HEK293 (cell line): ENCODE data around the gene YPEL5.

ENCODE experiments used
- CTCF ChIA-PET: fragments of 350-600 bp; formaldehyde crosslinking; extraction: SDS; loops from one replicate; lab custom pipeline; 2021; ENCODE audit warnings: antibody characterized with exemption; lab: Yijun Ruan, JAX
- POLR2A ChIA-PET: fragments of 300-600 bp; formaldehyde crosslinking; extraction: SDS; loops from one replicate; lab custom pipeline; 2020; ENCODE audit warnings: antibody characterized with exemption, inconsistent platforms; lab: Yijun Ruan, JAX
- H3K27ac ChIP-seq: fragments of 200-500 bp; sonication (Bioruptor generic); 2 replicates; pipeline ENCODE4 v1.5.1; 2014; ENCODE audit warnings: low read depth, low read length, control low read depth, inconsistent platforms; ENCODE audit errors: extremely low read depth
- H3K36me3 ChIP-seq, 2 experiments: fragments of 200-500 bp in 1 of 2; sonication (Bioruptor generic) in 1 of 2; 1 replicate in 1 of 2; 2 replicates in 1 of 2; pipeline ENCODE4 v1.5.1; 2014 to 2017; ENCODE audit warnings: inconsistent platforms in 2 of 2, low read length in 2 of 2; ENCODE audit not compliant: control insufficient read depth in 2 of 2, insufficient read depth in 1 of 2
- H3K4me1 ChIP-seq: fragments of 200-500 bp; sonication (Bioruptor generic); 2 replicates; pipeline ENCODE4 v1.5.1; 2014; ENCODE audit warnings: mild to moderate bottlenecking, low read length, inconsistent platforms; ENCODE audit not compliant: control insufficient read depth, insufficient read depth
- H3K4me3 ChIP-seq: 2 replicates; pipeline ENCODE4 v1.5.1; 2011; ENCODE audit warnings: low read depth, mild to moderate bottlenecking, control low read depth, low read length, moderate library complexity
- H3K9me3 ChIP-seq: fragments of 200-500 bp; sonication (Bioruptor generic); 2 replicates; pipeline ENCODE4 v1.5.1; 2014; ENCODE audit warnings: low read depth, low read length, inconsistent platforms; ENCODE audit not compliant: control insufficient read depth, insufficient read depth
- EGR2 ChIP-seq: fragments of 450-650 bp; formaldehyde crosslinking; IDR thresholded peaks from 2 replicates; pipeline ENCODE4 v1.5.1; 2016; ENCODE audit warnings: low read depth, missing biosample characterization, missing genetic modification characterization
- HIC1 ChIP-seq: fragments of 450-650 bp; formaldehyde crosslinking; IDR thresholded peaks from 2 replicates; pipeline ENCODE4 v1.5.1; 2016; ENCODE audit warnings: missing biosample characterization, missing genetic modification characterization
- MYNN ChIP-seq: fragments of 450-650 bp; formaldehyde crosslinking; IDR thresholded peaks from 2 replicates; pipeline ENCODE4 v1.5.1; 2016; ENCODE audit warnings: missing biosample characterization, missing genetic modification characterization, borderline replicate concordance
- MZF1 ChIP-seq: fragments of 450-650 bp; formaldehyde crosslinking; IDR thresholded peaks from 2 replicates; pipeline ENCODE4 v1.5.1; 2017; ENCODE audit warnings: missing biosample characterization, missing genetic modification characterization, borderline replicate concordance
- RBAK ChIP-seq: fragments of 450-650 bp; formaldehyde crosslinking; IDR thresholded peaks from 2 replicates; pipeline ENCODE4 v1.5.1; 2016; ENCODE audit warnings: missing biosample characterization, missing genetic modification characterization
- TCF7L2 ChIP-seq: IDR thresholded peaks from 2 replicates; pipeline ENCODE4 v1.6.1; 2011; ENCODE audit warnings: low read depth, mild to moderate bottlenecking, inconsistent platforms, low read length, moderate library complexity, borderline replicate concordance
- ZBTB8A ChIP-seq: fragments of 450-650 bp; formaldehyde crosslinking; IDR thresholded peaks from 2 replicates; pipeline ENCODE4 v1.5.1; 2016; ENCODE audit warnings: missing biosample characterization, missing genetic modification characterization
- ZNF112 ChIP-seq: fragments of 450-650 bp; formaldehyde crosslinking; IDR thresholded peaks from 2 replicates; pipeline ENCODE4 v1.5.0; 2017; ENCODE audit warnings: missing biosample characterization, missing genetic modification characterization
- ZNF157 ChIP-seq: fragments of 450-650 bp; formaldehyde crosslinking; IDR thresholded peaks from 2 replicates; pipeline ENCODE4 v1.5.1; 2016; ENCODE audit warnings: missing biosample characterization, missing genetic modification characterization
- ZNF16 ChIP-seq: fragments of 450-650 bp; formaldehyde crosslinking; IDR thresholded peaks from 2 replicates; pipeline ENCODE4 v1.5.1; 2016; ENCODE audit warnings: low read depth, missing biosample characterization, missing genetic modification characterization
- ZNF202 ChIP-seq: fragments of 450-650 bp; formaldehyde crosslinking; IDR thresholded peaks from 2 replicates; pipeline ENCODE4 v1.5.1; 2016; ENCODE audit warnings: missing biosample characterization, missing genetic modification characterization, borderline replicate concordance
- ZNF26 ChIP-seq: fragments of 450-650 bp; formaldehyde crosslinking; IDR thresholded peaks from 2 replicates; pipeline ENCODE4 v1.5.1; 2016; ENCODE audit warnings: missing biosample characterization, missing genetic modification characterization
- ZNF274 ChIP-seq, 2 experiments: fragments of 200-500 bp in 1 of 2; fragments of 450-650 bp in 1 of 2; sonication (Bioruptor generic) in 1 of 2; formaldehyde crosslinking in 1 of 2; IDR thresholded peaks; 2 replicates each; pipeline versions ENCODE4 v1.5.1 to v1.6.1; 2014 to 2016; ENCODE audit warnings: borderline replicate concordance in 1 of 2, inconsistent platforms in 1 of 2, low read length in 1 of 2, missing biosample characterization in 1 of 2, missing genetic modification characterization in 1 of 2
- ZNF366 ChIP-seq: fragments of 450-650 bp; formaldehyde crosslinking; conservative IDR thresholded peaks from 2 replicates; pipeline ENCODE4 v1.5.1; 2016; ENCODE audit warnings: missing biosample characterization, missing genetic modification characterization
- ZNF501 ChIP-seq: fragments of 450-650 bp; formaldehyde crosslinking; IDR thresholded peaks from 2 replicates; pipeline ENCODE4 v1.5.1; 2016; ENCODE audit warnings: missing biosample characterization, missing genetic modification characterization
- ZNF514 ChIP-seq: fragments of 450-650 bp; formaldehyde crosslinking; IDR thresholded peaks from 2 replicates; pipeline ENCODE4 v1.5.1; 2016; ENCODE audit warnings: missing biosample characterization, missing genetic modification characterization
- ZNF529 ChIP-seq: fragments of 450-650 bp; formaldehyde crosslinking; IDR thresholded peaks from 2 replicates; pipeline ENCODE4 v1.5.1; 2017; ENCODE audit warnings: missing genetic modification characterization, missing biosample characterization; ENCODE audit not compliant: insufficient replicate concordance
- ZNF548 ChIP-seq: fragments of 450-650 bp; formaldehyde crosslinking; IDR thresholded peaks from 2 replicates; pipeline ENCODE4 v1.5.1; 2016; ENCODE audit warnings: missing biosample characterization, missing genetic modification characterization
- ZNF561 ChIP-seq: fragments of 450-650 bp; IDR thresholded peaks from 2 replicates; pipeline ENCODE4 v1.5.1; 2018; ENCODE audit warnings: missing biosample characterization, missing genetic modification characterization, borderline replicate concordance
- ZNF596 ChIP-seq: fragments of 450-650 bp; IDR thresholded peaks from 2 replicates; pipeline ENCODE4 v1.5.0; 2018; ENCODE audit warnings: missing biosample characterization, mild to moderate bottlenecking, missing genetic modification characterization, moderate library complexity
- ZNF670 ChIP-seq: fragments of 450-650 bp; formaldehyde crosslinking; IDR thresholded peaks from 2 replicates; pipeline ENCODE4 v1.5.1; 2016; ENCODE audit warnings: missing biosample characterization, missing genetic modification characterization, low read depth
- ZNF776 ChIP-seq: fragments of 450-650 bp; formaldehyde crosslinking; IDR thresholded peaks from 2 replicates; pipeline ENCODE4 v1.5.0; 2017; ENCODE audit warnings: missing biosample characterization, missing genetic modification characterization, borderline replicate concordance
- ZSCAN23 ChIP-seq: fragments of 450-650 bp; formaldehyde crosslinking; IDR thresholded peaks from 2 replicates; pipeline ENCODE4 v1.5.1; 2016; ENCODE audit warnings: missing biosample characterization, missing genetic modification characterization
- ZSCAN5A ChIP-seq: fragments of 450-650 bp; formaldehyde crosslinking; IDR thresholded peaks from 2 replicates; pipeline ENCODE4 v1.5.1; 2016; ENCODE audit warnings: missing biosample characterization, missing genetic modification characterization
- TF ChIP-seq, protein P1 (sequence below): fragments of 450-650 bp; formaldehyde crosslinking; IDR thresholded peaks from 2 replicates; pipeline ENCODE4 v1.5.1; 2016; ENCODE audit warnings: missing biosample characterization, missing genetic modification characterization

Gene YPEL5

DNA sequence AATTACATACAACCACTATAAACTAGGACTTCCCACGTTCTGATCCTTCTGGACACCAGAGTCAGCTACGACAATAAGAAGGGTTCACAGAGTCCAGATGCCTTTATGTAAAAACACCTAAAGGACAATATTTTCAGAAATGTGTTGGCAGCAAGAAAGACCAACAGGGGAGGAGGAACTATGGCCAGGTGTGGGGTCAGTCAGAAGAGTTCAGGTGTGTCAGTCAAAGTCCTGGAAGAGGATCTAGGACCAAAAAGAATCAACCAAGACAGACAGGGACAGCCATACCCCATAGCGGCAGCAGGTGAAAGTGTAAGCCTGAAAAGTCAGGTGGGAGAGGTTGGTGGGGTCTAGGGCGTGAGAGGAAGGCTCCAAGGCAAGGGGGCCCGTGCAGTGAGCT lies 38.0 kb upstream of the YPEL5 start:
- ChIA-PET POLR2A (no interaction called here), CTCF (interaction anchor here (0.6 kb wide), 1 partner anchor 35 kb away, joined by 3 read pairs; no protein-coding TSS in a partner anchor)
- Histone ChIP-seq H3K36me3 (no peaks in the 10 kb centered on the region), H3K9me3 (no peaks in the 10 kb centered on the region), H3K4me1 (no peaks in the 10 kb centered on the region), H3K4me3 (no peak overlapping the region), H3K27ac (no peak overlapping the region)
- no peak for TF ChIP-seq TCF7L2
- no peak for TF ChIP-seq ZNF561 (tag by site-specific recombination)
- no peak for TF ChIP-seq ZNF501
- no peak for TF ChIP-seq ZNF112 (tag by site-specific recombination)
- no peak for TF ChIP-seq HIC1 (tag by site-specific recombination)
- no peak for TF ChIP-seq ZNF670
- TF ChIP-seq ZNF514, result no peak
- no peak for TF ChIP-seq ZNF366 (tag by site-specific recombination)
- TF ChIP-seq RBAK (tag by site-specific recombination), result no peak

GRCh38 chr2:30109856-30110255 lies 37.0 kb upstream of the YPEL5 start:
- no peak for TF ChIP-seq ZNF202 (tag by site-specific recombination)
- no peak for TF ChIP-seq EGR2 (tag by site-specific recombination)
- TF ChIP-seq ZNF776 (tag by site-specific recombination), result no peak
- TF ChIP-seq ZNF16, result no peak
- no peak for TF ChIP-seq ZSCAN5A (tag by site-specific recombination)
- TF ChIP-seq ZNF157 (tag by site-specific recombination), result no peak
- TF ChIP-seq ZSCAN23 (tag by site-specific recombination), result no peak
- TF ChIP-seq ZNF529 (tag by site-specific recombination), result no peak
- TF ChIP-seq, protein P1, sequence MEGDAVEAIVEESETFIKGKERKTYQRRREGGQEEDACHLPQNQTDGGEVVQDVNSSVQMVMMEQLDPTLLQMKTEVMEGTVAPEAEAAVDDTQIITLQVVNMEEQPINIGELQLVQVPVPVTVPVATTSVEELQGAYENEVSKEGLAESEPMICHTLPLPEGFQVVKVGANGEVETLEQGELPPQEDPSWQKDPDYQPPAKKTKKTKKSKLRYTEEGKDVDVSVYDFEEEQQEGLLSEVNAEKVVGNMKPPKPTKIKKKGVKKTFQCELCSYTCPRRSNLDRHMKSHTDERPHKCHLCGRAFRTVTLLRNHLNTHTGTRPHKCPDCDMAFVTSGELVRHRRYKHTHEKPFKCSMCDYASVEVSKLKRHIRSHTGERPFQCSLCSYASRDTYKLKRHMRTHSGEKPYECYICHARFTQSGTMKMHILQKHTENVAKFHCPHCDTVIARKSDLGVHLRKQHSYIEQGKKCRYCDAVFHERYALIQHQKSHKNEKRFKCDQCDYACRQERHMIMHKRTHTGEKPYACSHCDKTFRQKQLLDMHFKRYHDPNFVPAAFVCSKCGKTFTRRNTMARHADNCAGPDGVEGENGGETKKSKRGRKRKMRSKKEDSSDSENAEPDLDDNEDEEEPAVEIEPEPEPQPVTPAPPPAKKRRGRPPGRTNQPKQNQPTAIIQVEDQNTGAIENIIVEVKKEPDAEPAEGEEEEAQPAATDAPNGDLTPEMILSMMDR, result no peak
- no peak for TF ChIP-seq ZNF548
- TF ChIP-seq ZNF26 (tag by site-specific recombination), result no peak
- no peak for TF ChIP-seq ZNF274 (IDR thresholded peaks at IDR 0.05; ENCODE audit: low read length)
- no peak for TF ChIP-seq ZNF274 (tag by site-specific recombination; IDR thresholded peaks at IDR 0.05; ENCODE audit: borderline replicate concordance)
- no peak for TF ChIP-seq MYNN
- TF ChIP-seq ZNF596 (tag by site-specific recombination), result no peak
- no peak for TF ChIP-seq ZBTB8A (tag by site-specific recombination)
- no peak for TF ChIP-seq MZF1 (tag by site-specific recombination)
- Histone ChIP-seq H3K9me3 (no peaks in the 10 kb centered on the region), H3K4me1 (no peaks in the 10 kb centered on the region), H3K4me3 (no peak overlapping the region), H3K27ac (no peak overlapping the region), H3K36me3 (no peaks in the 10 kb centered on the region)
- ChIA-PET POLR2A (no interaction called here), CTCF (no interaction called here)
